HCT116 (cell line): ENCODE data around the gene EIF1AD. TPM values are rescaled to one million over a fixed set of nuclear protein-coding genes. Genes with fewer than 3 reads are reported as not detected.
A peak's percentile ranks its signal among the peaks of the same experiment; 100 is the strongest.

Experiments used
- ATAC-seq: fragments of 200-7000 bp; cut with Tn5 transposase; 2 replicates; pipeline ENCODE4 v1.9.1; 2020; ENCODE audit warnings: mild to moderate bottlenecking, moderate library complexity
- BruUV-seq: library from RNA; stranded (reverse); fragments of 400-500 nt; replicated peaks from 2 replicates; lab custom pipeline; 2021; lab: Mats Ljungman, UMichigan
- CTCF ChIA-PET: fragments of 300-600 bp; sonication (Branson Sonifier 250); formaldehyde crosslinking; loops from one replicate; lab custom pipeline; 2021; ENCODE audit warnings: antibody characterized with exemption; lab: Charles Lee
- POLR2A ChIA-PET: fragments of 300-600, 350-600 bp; sonication (Branson Sonifier 250); formaldehyde crosslinking; loops from one replicate; lab custom pipeline; 2021; ENCODE audit warnings: antibody characterized with exemption; lab: Charles Lee
- RAD21 ChIA-PET, 2 experiments: fragments of 300-600 bp; sonication (Branson Sonifier 250); formaldehyde crosslinking; loops; one replicate each; lab custom pipeline; 2023; ENCODE audit warnings: low total read pairs in 2 of 2; ENCODE audit not compliant: uncharacterized antibody in 2 of 2, unreplicated experiment in 2 of 2, low non-redundant PET in 1 of 2; lab: Charles Lee
- DNase-seq: peaks from one replicate; pipeline ENCODE4 v3.0.0-alpha.2; 2010; ENCODE audit warnings: low read depth, low spot score
- H2AFZ ChIP-seq: fragments of 200-600 bp; shearing (Covaris generic), sonication (generic); 2 replicates; pipeline ENCODE4 v1.6.1; 2017; ENCODE audit warnings: low read depth, mixed run types, mixed read lengths, antibody characterized with exemption, low read length; ENCODE audit not compliant: poor library complexity, severe bottlenecking
- H3K27ac ChIP-seq: 2 replicates; pipeline ENCODE4 v1.5.1; 2012; ENCODE audit warnings: low read depth, low read length
- H3K27me3 ChIP-seq: fragments of 200-600 bp; sonication (generic); 2 replicates; pipeline ENCODE4 v1.6.1; 2016; ENCODE audit warnings: mixed run types, low read length, mixed read lengths; ENCODE audit not compliant: insufficient read depth
- H3K36me3 ChIP-seq, 2 experiments: fragments of 200-500 bp in 1 of 2; fragments of 200-600 bp in 1 of 2; sonication (Bioruptor generic) in 1 of 2; sonication (generic) in 1 of 2; 2 replicates each; pipeline versions ENCODE4 v1.5.1 to v1.6.1; 2014 to 2016; ENCODE audit warnings: low read length in 2 of 2, inconsistent platforms in 1 of 2, mixed read lengths in 1 of 2, mixed run types in 1 of 2; ENCODE audit not compliant: insufficient read depth in 2 of 2, control insufficient read depth in 1 of 2
- H3K4me1 ChIP-seq, 2 experiments: fragments of 200-600 bp in 1 of 2; sonication (generic) in 1 of 2; 2 replicates each; pipeline versions ENCODE4 v1.5.1 to v1.6.1; 2012 to 2017; ENCODE audit warnings: low read length in 2 of 2, inconsistent platforms in 1 of 2, mild to moderate bottlenecking in 1 of 2, mixed read lengths in 1 of 2, mixed run types in 1 of 2, moderate library complexity in 1 of 2; ENCODE audit not compliant: insufficient read depth in 2 of 2, control insufficient read depth in 1 of 2
- H3K4me2 ChIP-seq: fragments of 200-600 bp; sonication (generic); 2 replicates; pipeline ENCODE4 v1.6.1; 2017; ENCODE audit warnings: mixed run types, low read length, mixed read lengths
- H3K4me3 ChIP-seq, 2 experiments: fragments of 200-600 bp in 1 of 2; sonication (generic) in 1 of 2; replicated peaks in 1 of 2; 2 replicates each; pipeline ENCODE4 v1.5.1; 2011 to 2016; ENCODE audit warnings: low read length in 2 of 2, control low read depth in 1 of 2, low read depth in 1 of 2, mild to moderate bottlenecking in 1 of 2, mixed read lengths in 1 of 2, mixed run types in 1 of 2
- H3K79me2 ChIP-seq: fragments of 200-600 bp; sonication (generic); 2 replicates; pipeline ENCODE4 v1.6.1; 2017; ENCODE audit warnings: mild to moderate bottlenecking, mixed run types, low read length, moderate library complexity, mixed read lengths; ENCODE audit not compliant: insufficient read depth
- H3K9ac ChIP-seq: fragments of 200-600 bp; sonication (generic); 2 replicates; pipeline ENCODE4 v1.6.1; 2016; ENCODE audit warnings: low read length, mixed read lengths
- H3K9me2 ChIP-seq: fragments of 200-600 bp; sonication (generic), shearing (Covaris generic); 2 replicates; pipeline ENCODE4 v1.6.1; 2017; ENCODE audit warnings: mixed run types, mild to moderate bottlenecking, moderate library complexity; ENCODE audit not compliant: insufficient read depth
- H3K9me3 ChIP-seq, 2 experiments: fragments of 200-500 bp in 1 of 2; fragments of 200-600 bp in 1 of 2; sonication (Bioruptor generic) in 1 of 2; sonication (generic) in 1 of 2; 2 replicates each; pipeline ENCODE4 v1.6.1; 2014 to 2017; ENCODE audit warnings: low read length in 2 of 2, mixed read lengths in 2 of 2, inconsistent platforms in 1 of 2, low read depth in 1 of 2, mild to moderate bottlenecking in 1 of 2, mixed run types in 1 of 2, moderate library complexity in 1 of 2; ENCODE audit not compliant: control insufficient read depth in 1 of 2, insufficient read depth in 1 of 2
- H4K20me1 ChIP-seq: fragments of 200-600 bp; sonication (generic), shearing (Covaris generic); 2 replicates; pipeline ENCODE4 v1.6.1; 2017; ENCODE audit warnings: mixed run types, mild to moderate bottlenecking, moderate library complexity; ENCODE audit not compliant: insufficient read depth
- CBX3 ChIP-seq: IDR thresholded peaks from 2 replicates; pipeline ENCODE4 v1.6.1; 2012; ENCODE audit warnings: low read depth
- CEBPB ChIP-seq: IDR thresholded peaks from 2 replicates; pipeline ENCODE4 v1.6.1; 2012; ENCODE audit warnings: low read depth
- FOSL1 ChIP-seq: IDR thresholded peaks from 2 replicates; pipeline ENCODE4 v1.6.1; 2012; ENCODE audit warnings: low read depth
- MAX ChIP-seq: IDR thresholded peaks from 2 replicates; pipeline ENCODE4 v1.6.1; 2012
- RAD21 ChIP-seq: IDR thresholded peaks from 2 replicates; pipeline ENCODE4 v1.6.1; 2012; ENCODE audit warnings: low read depth, mild to moderate bottlenecking
- SIN3A ChIP-seq: IDR thresholded peaks from 2 replicates; pipeline ENCODE4 v1.6.1; 2012; ENCODE audit warnings: low read depth
- TCF7L2 ChIP-seq: IDR thresholded peaks from 2 replicates; pipeline ENCODE4 v1.7.0; 2011; ENCODE audit warnings: borderline replicate concordance, inconsistent platforms; ENCODE audit not compliant: insufficient read depth, insufficient read length; ENCODE audit errors: extremely low read depth
- YY1 ChIP-seq: IDR thresholded peaks from 2 replicates; pipeline ENCODE4 v1.6.1; 2011; ENCODE audit warnings: low read length, low read depth, moderate library complexity, mild to moderate bottlenecking; ENCODE audit not compliant: insufficient replicate concordance; ENCODE audit errors: extremely low read depth
- ZFX ChIP-seq: fragments of 450-650 bp; IDR thresholded peaks from 2 replicates; pipeline ENCODE4 v1.6.1; 2017
- intact Hi-C: fragments of 100-400 bp; cut with micrococcal nuclease; formaldehyde crosslinking; loops from 2 replicates; pipeline ENCODE4 v1.10.0; 2022
- total RNA-seq: library from RNA; stranded (reverse); gene quantifications from one replicate; pipeline ENCODE4 v1.2.1, GENCODE V29; 2021; ENCODE audit not compliant: unreplicated experiment

EIF1AD gene
- total RNA-seq, 1 experiment from 2014 or later: 45.5 TPM

- Histone ChIP-seq H3K27me3 (no peaks in the 10 kb centered on the region), H2AFZ (no peak overlapping the region), H4K20me1 (no peaks in the 10 kb centered on the region), H3K4me2 (no peak overlapping the region), H3K4me3 (no peak overlapping the region), H3K4me1 (no peaks in the 10 kb centered on the region), H3K79me2 (no peaks in the 10 kb centered on the region), H3K36me3 (peaks cover 0 to 4% of the 10 kb centered on the region in 2 experiments; a peak in 1 of 4 replicates), H3K9me2 (no peaks in the 10 kb centered on the region), H3K9ac (no peak overlapping the region), H3K9me3 (no peaks in the 10 kb centered on the region), H3K27ac (no peak overlapping the region)
- RAD21 ChIA-PET: no interaction called here
- POLR2A ChIA-PET: no interaction called here
- intact Hi-C loops: no loop called here
- no peak for DNase-seq
- CTCF ChIA-PET: no interaction called here
- no TSS peak for BruUV-seq
- TF ChIP-seq TCF7L2: no peak
- TF ChIP-seq RAD21: no peak
- no peak for TF ChIP-seq ZFX
- TF ChIP-seq FOSL1: no peak
- no peak for TF ChIP-seq MAX
- TF ChIP-seq SIN3A: no peak
- no peak for TF ChIP-seq CBX3
- TF ChIP-seq CEBPB: no peak
- TF ChIP-seq YY1: no peak
- 0 out of 2 replicates have a peak, but pooled peaks have one; percentile 9 for ATAC-seq
Measured at GRCh38 chr11:65981972-65982823, 19.8 kb downstream of the EIF1AD start.
